Spleen (tissue), 11 donors: Measurements from ENCODE around the gene UNC13A. TPM values are rescaled to one million over a fixed set of nuclear protein-coding genes. Genes with fewer than 3 reads are reported as not detected.

Source experiments
- DNase-seq: peaks from one replicate; pipeline ENCODE4 v3.0.0-alpha.2; 2020
- H3K27ac ChIP-seq, 8 donors: fragments of 200-600 bp; sonication (generic) in 7 of 8; 1 replicate in 4 of 8; 2 replicates in 4 of 8; pipeline versions ENCODE4 v1.5.0 to v1.8.0; 2016 to 2021; ENCODE audit warnings: inconsistent platforms in 4 of 8, mild to moderate bottlenecking in 4 of 8, moderate library complexity in 1 of 8
- H3K27me3 ChIP-seq, 7 donors: fragments of 200-600 bp; sonication (generic) in 6 of 7; replicated peaks in 1 of 7; 1 replicate in 4 of 7; 2 replicates in 3 of 7; pipeline versions ENCODE4 v1.5.0 to v1.8.0; 2016 to 2021; ENCODE audit warnings: inconsistent platforms in 3 of 7, mild to moderate bottlenecking in 1 of 7
- H3K36me3 ChIP-seq, 6 donors: fragments of 200-600 bp; sonication (generic) in 5 of 6; 1 replicate in 4 of 6; 2 replicates in 2 of 6; pipeline versions ENCODE4 v1.5.0 to v1.8.0; 2016 to 2021; ENCODE audit warnings: inconsistent platforms in 2 of 6
- H3K4me1 ChIP-seq, 6 donors: fragments of 200-600 bp; sonication (generic) in 5 of 6; 1 replicate in 3 of 6; 2 replicates in 3 of 6; pipeline versions ENCODE4 v1.5.0 to v1.8.0; 2016 to 2021; ENCODE audit warnings: inconsistent platforms in 3 of 6
- H3K4me3 ChIP-seq, 8 donors: fragments of 200-600 bp; sonication (generic) in 7 of 8; 1 replicate in 4 of 8; 2 replicates in 4 of 8; pipeline versions ENCODE4 v1.5.0 to v1.8.0; 2016 to 2021; ENCODE audit warnings: inconsistent platforms in 4 of 8, mild to moderate bottlenecking in 4 of 8, moderate library complexity in 2 of 8
- H3K9me3 ChIP-seq, 8 donors: fragments of 200-600 bp; sonication (generic) in 7 of 8; 1 replicate in 4 of 8; 2 replicates in 4 of 8; pipeline versions ENCODE4 v1.5.0 to v1.8.0; 2016 to 2021; ENCODE audit warnings: inconsistent platforms in 4 of 8
- CTCF ChIP-seq, 11 experiments: fragments of 200-600 bp in 7 of 11; fragments of 450-650 bp in 4 of 11; sonication (generic) in 4 of 11; IDR thresholded peaks in 8 of 11; conservative IDR thresholded peaks in 3 of 11; 1 replicate in 7 of 11; 2 replicates in 4 of 11; pipeline versions ENCODE4 v1.4.0 to v1.8.0; 2016 to 2021; ENCODE audit warnings: antibody characterized with exemption in 11 of 11, inconsistent platforms in 4 of 11, mild to moderate bottlenecking in 1 of 11
- POLR2A ChIP-seq, 3 donors: fragments of 450-650 bp; IDR thresholded peaks; one replicate each; pipeline ENCODE4 v1.5.1; 2017; ENCODE audit warnings: antibody characterized with exemption in 3 of 3, mild to moderate bottlenecking in 1 of 3
- POLR2AphosphoS5 ChIP-seq, 3 donors: sonication (generic); formaldehyde crosslinking; IDR thresholded peaks; one replicate each; pipeline ENCODE4 v1.5.1; 2017; ENCODE audit warnings: antibody characterized with exemption in 3 of 3
- WGBS, 5 donors: extraction: QIAGEN DNeasy Blood & Tissue Kit in 3 of 5; methylation state at CpG; one replicate each; pipeline versions ENCODE4 v1.1.5 to v1.1.7; 2013 to 2018; 5-methylcytosine and 5-hydroxymethylcytosine counted together
- intact Hi-C: fragments of 100-400 bp; cut with DNase I; formaldehyde crosslinking; loops from one replicate; pipeline ENCODE4 v1.15.0; 2023; ENCODE audit warnings: low total_unique reads
- polyA plus RNA-seq, 3 donors: library from polyadenylated mRNA; stranded (reverse); fragments of 200-250 nt; gene quantifications; one replicate each; pipeline ENCODE4 v1.2.1, GENCODE V29; 2013
- total RNA-seq, 7 donors: library from RNA; depleted of rRNA in 3 of 7; stranded (reverse); fragments of >200 nt in 3 of 7; fragmentation: NEBNext Ultra II Directional in 4 of 7; extraction: Animal tissue kit (Norgen Biotek cat#: 25700) in 4 of 7; gene quantifications; one replicate each; pipeline versions ENCODE4 v1.1.0 to v1.2.1, GENCODE V29; 2016 to 2021
- donor health status: healthy with polysubstance abuse.
- donor health status: DM: no; HTN: no; CAD: no; lungs with moderate emphysema.
- donor health status: DM: no; HTN: no; CAD: no.
- donor health status: Bipolar disorder and iron deficiency.
- donor health status: healthy.
- donor health status: DM: no; HTN: no; CAD: no.
- donor health status: DM: yes; HTN: yes; CAD: no.

UNC13A gene
- total and polyA plus RNA-seq, 10 donors = 0.73 to 10.7 (median 5.0) TPM

GRCh38 chr19:17615889-17616685 lies 72.1 kb downstream of the UNC13A start:
- Histone ChIP-seq H3K36me3 (no peaks in the 10 kb centered on the region), H3K4me1 (peaks cover 0 to 45% (median 15%) of the 10 kb centered on the region in 6 donors), H3K27me3 (peaks cover 0 to 50% (median 8%) of the 10 kb centered on the region in 7 donors), H3K9me3 (no peaks in the 10 kb centered on the region), H3K27ac (peak overlapping the region; percentile 46 to 78 (median 76)), H3K4me3 (peak overlapping the region in 5 of 8 donors; percentile 7 to 42 (median 19))
- no peak for DNase-seq
- WGBS, 5 donors = 15 to 39% (median 21%) methylated on average over 26 to 27 of the region's 27 CpGs
- intact Hi-C loops = no loop called here
- TF ChIP-seq POLR2A (IDR thresholded peaks at IDR 0.05) = no peak
- peak in 2 of 3 donors; percentile 22 to 46 for TF ChIP-seq POLR2AphosphoS5 (IDR thresholded peaks at IDR 0.05)

GRCh38 chr19:17614476-17614875 lies 73.7 kb downstream of the UNC13A start:
- Histone ChIP-seq H3K27me3 (peaks cover 0 to 50% (median 8%) of the 10 kb centered on the region in 7 donors), H3K4me1 (peaks cover 0 to 56% (median 21%) of the 10 kb centered on the region in 6 donors), H3K9me3 (no peaks in the 10 kb centered on the region), H3K4me3 (no peak overlapping the region), H3K27ac (no peak overlapping the region), H3K36me3 (no peaks in the 10 kb centered on the region)
- no peak for DNase-seq
- intact Hi-C loops = no loop called here
- TF ChIP-seq POLR2A (IDR thresholded peaks at IDR 0.05) (no peak), CTCF (IDR thresholded peaks at IDR 0.05 in 8 of 11, conservative IDR thresholded peaks at IDR 0.05 in 3 of 11) (no peak), POLR2AphosphoS5 (IDR thresholded peaks at IDR 0.05) (no peak)
- 77 to 85% (median 82%) methylated on average over 7 to 12 of the region's 12 CpGs for WGBS, 5 donors

GRCh38 chr19:17611462-17612244 lies 76.5 kb downstream of the UNC13A start:
- WGBS, 5 donors = 67 to 88% (median 85%) methylated on average over 7 of the region's 7 CpGs
- no peak overlapping the region for H3K4me3 ChIP-seq
- H3K4me1 ChIP-seq = peaks cover 0 to 36% (median 17%) of the 10 kb centered on the region in 6 donors
- H3K27me3 ChIP-seq = peaks cover 0 to 27% (median 8%) of the 10 kb centered on the region in 7 donors
- no peak overlapping the region for H3K27ac ChIP-seq
- no peaks in the 10 kb centered on the region for H3K9me3 ChIP-seq
- no peaks in the 10 kb centered on the region for H3K36me3 ChIP-seq
- DNase-seq = no peak
- intact Hi-C loops = no loop called here
- TF ChIP-seq POLR2AphosphoS5 (IDR thresholded peaks at IDR 0.05) = no peak
- no peak for TF ChIP-seq POLR2A (IDR thresholded peaks at IDR 0.05)
- TF ChIP-seq CTCF (IDR thresholded peaks at IDR 0.05 in 8 of 11, conservative IDR thresholded peaks at IDR 0.05 in 3 of 11) = no peak

GRCh38 chr19:17610384-17610783 lies 77.8 kb downstream of the UNC13A start:
- intact Hi-C loops = no loop called here
- Histone ChIP-seq H3K9me3 (no peaks in the 10 kb centered on the region), H3K4me3 (no peak overlapping the region), H3K36me3 (no peaks in the 10 kb centered on the region), H3K27ac (peak overlapping the region in 6 of 8 donors; percentile 26 to 62 (median 48)), H3K27me3 (peaks cover 0 to 20% (median 2%) of the 10 kb centered on the region in 7 donors), H3K4me1 (peaks cover 0 to 37% (median 23%) of the 10 kb centered on the region in 6 donors)
- WGBS, 5 donors = 41 to 54% (median 49%) methylated on average over 7 of the region's 7 CpGs
- DNase-seq = no peak
- TF ChIP-seq POLR2A (IDR thresholded peaks at IDR 0.05) (no peak), POLR2AphosphoS5 (IDR thresholded peaks at IDR 0.05) (no peak), CTCF (IDR thresholded peaks at IDR 0.05 in 8 of 11, conservative IDR thresholded peaks at IDR 0.05 in 3 of 11) (no peak)
